D341Med (cell line): ENCODE data around the gene ZFP1.

Experiments
- DNase-seq: peaks from one replicate; pipeline ENCODE4 v3.0.0; 2012; ENCODE audit warnings: low spot score

The ZFP1 gene

GRCh38 chr16:75160386-75160785, 12.1 kb downstream of the ZFP1 start:
- no peak for DNase-seq

GRCh38 chr16:75169899-75170405, 21.6 kb downstream of the ZFP1 start:
- DNase-seq, result no peak

DNA sequence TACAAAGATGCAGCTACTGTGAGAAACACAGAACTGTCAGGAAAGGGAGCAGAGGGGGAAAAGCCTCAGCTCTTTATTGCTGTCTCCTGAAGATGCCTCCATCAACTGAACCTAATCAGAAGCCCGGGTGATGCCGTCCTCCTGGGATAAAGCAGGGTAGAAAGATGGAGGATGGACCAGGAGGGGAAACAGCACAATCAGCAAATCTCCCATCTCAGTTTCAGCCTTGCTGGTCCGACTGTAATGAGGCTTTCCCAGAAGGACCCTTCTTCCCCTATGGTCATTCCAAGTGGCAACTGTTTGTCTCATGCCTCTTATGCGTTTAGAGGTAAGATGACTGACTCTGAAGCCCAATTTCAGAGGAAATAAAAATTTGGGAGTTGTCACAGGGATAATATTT, 24.3 kb downstream of the ZFP1 start:
- no peak for DNase-seq

DNA sequence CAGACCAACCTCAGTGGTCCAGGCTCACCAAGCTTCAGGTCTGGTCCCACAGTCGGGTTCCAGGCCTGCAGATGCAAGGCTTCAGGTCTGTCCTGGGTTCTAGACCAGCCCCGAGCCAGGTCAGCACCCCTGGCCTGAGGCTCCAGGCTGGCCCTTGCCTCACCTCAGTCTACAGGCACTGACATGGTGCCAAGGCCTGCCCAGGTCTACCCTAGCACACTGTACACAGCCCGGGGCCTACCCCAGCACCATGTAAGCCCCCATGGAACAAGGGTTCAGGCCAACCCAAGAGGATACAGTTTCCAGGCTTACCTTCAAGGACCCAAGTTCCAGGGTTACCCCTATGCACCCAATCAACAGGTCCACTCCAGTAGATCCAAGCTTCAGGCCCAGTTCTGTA, 26.8 kb downstream of the ZFP1 start:
- no peak for DNase-seq

DNA sequence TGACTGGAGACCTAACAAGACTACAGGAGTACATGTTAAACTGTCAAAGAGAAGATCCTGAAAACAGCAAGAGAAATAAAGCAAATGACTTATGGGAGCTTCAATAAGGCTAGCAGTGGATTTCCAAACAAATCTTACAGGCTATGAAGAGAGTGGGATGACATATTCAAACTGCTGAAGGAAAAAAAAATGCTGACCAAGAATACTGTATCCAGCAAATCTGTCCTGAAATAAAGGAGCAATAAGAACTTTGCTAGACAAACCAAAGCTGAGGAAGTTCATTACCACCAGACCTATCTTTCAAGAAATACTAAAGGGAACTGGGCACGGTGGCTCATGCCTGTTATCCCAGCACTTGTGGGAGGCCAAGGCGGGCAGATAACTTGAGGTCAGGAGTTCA, 28.6 kb downstream of the ZFP1 start:
- no peak for DNase-seq

GRCh38 chr16:75179208-75179607, 30.9 kb downstream of the ZFP1 start:
- no peak for DNase-seq

DNA sequence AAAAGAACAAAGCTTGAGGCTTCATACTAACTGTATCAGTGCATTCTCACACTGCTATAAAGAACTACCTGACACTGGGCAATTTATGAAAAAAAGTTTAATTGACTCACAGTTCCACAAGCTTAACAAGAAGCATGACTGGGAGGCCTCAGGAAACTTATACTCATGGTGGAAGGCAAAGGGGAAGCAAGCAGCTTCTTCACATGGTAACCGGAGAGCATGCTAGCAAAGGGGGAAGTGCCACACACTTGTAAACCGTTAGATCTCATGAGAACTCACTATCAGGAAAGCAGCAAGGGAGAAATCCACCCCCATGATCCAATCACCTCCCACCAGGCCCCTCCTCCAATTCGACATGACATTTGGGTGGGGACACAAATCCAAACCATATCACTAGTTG, 33.3 kb downstream of the ZFP1 start:
- no peak for DNase-seq

DNA sequence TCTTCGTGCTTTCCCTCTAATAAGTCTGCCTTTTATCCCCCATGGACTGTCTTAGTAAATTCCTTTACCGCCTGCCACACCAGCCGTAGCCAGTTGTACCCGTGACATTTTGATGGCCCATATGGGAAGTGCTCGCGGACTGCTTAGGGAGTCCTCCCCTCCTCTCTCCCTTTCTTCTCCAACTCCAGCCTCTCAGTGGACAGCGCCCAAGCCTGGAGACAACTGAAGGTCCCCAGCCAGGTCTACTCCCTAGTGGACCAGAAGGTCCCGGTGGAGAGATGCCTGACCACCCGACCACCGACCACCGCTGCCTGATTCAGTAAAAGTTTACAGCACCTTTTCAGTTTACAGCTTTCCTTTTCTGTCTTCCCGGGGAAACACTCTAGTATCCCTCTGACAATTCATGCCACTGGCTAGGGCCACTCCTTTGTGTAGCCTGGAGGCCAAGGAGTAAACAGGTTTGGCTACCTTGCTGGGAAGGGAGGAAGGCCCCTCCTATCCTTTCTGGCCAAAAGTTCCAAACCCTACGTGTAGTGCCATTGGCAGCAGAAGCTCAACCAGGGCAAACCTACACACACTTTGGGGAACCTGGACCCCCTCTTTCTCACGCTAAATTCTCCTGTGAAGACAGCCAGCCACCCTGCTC, 40.6 kb downstream of the ZFP1 start:
- no peak for DNase-seq

DNA sequence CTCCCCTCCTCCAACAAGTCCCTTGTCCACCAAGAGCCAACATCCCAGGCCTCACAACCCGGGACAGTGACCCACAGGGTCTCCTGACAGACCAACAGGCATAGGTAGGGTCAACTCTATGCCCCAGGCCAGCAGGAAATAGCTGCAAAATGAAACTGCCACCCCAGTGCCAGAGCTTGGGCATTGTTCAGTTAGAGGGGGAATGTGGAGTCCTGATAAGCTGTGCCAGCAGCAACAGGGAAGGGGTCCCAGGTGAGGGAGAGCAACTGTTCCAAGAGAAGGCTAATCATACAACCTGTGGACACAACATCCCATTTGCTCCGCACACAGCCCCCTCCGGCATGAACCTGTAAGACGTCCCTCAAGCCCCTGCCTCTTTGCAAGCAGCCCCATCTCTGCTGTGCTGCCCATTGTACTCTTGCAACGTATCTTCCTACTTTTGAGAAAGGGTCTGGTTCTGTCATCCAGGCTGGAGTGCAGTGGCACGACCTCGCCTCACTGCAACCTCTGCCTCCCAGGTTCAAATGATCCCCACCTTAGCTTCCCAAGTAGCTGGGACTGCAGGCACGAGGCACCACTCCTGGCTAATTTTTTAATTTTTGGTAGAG, 41.4 kb downstream of the ZFP1 start:
- no peak for DNase-seq

DNA sequence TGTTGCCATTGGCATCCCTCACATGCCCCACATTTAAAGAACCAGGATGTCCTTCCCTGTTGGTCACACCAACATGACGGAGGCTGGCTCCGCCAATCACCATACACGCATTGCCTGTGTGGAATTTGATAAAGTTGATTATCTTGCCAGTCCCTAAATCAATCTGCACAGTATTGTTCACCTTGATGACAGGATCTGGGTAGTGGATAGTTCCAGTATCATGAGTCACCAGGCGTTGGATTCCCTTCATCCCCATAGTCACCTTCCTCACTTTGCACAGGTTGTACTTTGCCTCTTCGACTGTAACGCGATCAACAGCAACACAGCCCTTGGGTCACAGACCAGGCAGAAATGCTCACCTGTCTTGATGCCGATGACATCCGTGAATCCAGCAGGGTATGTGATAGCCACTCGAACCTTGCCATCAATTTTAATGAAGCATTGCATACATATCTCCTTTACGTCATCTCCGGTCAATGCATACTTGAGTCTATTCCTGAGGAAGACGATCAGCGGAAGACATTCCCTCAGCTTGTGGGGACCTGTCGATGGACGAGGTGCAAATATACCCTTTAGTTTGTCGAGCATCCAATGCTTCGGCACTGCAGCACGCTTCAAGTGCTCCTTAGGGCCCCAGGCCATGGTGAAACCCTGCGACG, 44.4 kb downstream of the ZFP1 start:
- DNase-seq, result no peak

- no peak for DNase-seq
Observed at GRCh38 chr16:75193265-75193650, 44.9 kb downstream of the ZFP1 start.

DNA sequence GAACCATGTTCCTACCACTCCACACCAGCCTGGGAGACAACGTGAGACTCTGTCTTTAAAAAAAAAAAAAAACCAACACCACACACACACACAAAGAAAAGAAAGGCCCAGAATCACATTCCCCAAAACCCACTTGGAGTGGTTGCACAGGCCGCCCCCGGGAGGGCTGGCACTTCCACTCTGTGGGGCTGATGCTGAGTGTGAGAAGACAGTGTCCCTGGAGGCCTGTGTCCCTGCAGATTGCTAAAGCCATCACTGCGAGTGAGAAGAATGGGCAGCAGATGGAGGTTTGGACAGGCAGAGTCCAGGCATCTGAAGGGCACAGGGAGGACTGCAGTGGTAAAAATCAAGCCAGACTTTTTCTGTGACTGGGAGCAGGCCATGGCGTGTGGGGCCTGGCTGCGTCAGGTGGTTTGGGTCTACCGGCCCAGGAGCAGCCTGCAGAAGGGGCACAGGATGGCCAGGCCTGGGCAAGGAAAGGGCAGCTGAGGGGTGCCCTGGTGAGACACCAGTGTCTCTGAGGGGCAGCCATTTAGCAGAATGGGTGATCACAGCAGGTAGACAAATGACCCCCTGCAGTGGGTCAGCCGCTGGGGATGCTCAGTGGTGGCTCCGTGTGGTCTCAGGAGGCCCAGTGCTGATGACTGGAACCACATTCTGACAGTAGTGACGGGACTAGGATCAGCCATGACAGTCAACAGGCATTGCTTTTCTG, 45.6 kb downstream of the ZFP1 start:
- no peak for DNase-seq

GRCh38 chr16:75195811-75196790, 47.8 kb downstream of the ZFP1 start:
- DNase-seq, result no peak

DNA sequence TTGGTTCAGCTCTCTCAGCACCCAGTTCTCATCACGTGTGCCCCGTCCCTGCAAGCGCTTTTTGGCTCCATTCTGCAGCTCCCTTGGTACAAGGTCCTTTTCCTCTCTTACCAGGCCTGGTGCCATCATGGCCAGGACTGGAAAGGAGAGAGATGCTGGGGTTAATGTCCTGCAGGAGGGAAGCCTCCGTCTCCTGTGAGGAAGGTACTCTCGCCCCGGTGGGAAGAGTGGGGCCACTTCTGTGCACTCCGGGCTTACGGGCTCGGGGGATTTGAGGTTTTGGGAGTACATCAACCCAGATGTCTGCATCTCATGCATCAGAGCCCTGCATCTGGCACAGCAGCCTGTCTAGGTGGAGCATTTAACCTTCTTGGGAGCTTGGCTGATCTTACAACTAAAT, 48.5 kb downstream of the ZFP1 start:
- no peak for DNase-seq

DNA sequence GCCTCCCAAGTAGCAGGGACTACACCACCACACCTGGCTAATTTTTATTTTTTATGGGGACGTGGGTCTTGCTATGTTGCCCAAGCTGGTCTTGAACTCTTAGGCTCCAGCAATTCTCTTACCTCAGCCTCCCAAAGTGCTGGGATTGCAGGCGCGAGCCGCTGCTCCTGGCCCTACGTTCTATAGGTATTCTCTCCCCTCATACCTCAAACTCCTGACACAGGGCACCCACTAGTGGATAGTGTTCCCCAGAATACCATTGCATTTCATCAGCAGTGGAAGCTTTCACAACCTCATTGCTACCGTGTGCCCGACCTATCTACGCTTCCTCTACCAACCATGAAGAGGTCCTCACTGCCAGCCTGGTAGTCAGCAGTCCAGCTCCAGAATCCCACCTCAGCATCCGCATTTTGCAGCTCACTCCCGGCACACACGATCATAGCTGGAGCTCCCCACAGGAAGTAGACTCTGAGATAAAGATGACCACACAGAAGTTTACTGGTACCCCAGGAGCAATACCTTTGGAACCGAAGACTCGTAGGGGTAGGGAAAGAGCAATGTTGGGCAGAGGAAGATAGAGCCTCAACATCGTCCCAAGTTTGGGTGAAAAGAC, 49.3 kb downstream of the ZFP1 start:
- DNase-seq, result no peak

DNA sequence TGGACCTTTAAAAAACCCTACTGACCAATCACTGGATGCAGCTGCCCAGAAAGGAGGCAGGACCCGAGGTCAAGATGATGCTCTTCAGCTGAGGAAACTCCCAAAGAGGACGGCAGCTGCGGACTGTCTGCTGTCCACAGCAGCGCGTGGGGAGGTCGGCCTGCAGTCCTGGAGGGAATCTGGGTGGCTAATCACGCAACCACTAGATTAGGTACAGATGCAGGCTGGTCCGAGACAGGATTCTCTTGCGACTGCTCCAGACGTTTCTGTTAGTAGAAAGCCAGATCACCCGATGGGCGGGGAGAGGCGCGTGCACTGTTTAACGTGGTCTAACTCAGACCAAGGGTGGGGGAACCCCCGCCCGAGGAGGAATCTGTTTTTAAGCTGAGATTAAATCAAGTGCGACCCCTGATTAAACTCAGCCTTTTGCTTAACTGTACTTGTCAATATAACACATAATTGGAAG, 49.8 kb downstream of the ZFP1 start:
- DNase-seq, result no peak

DNA sequence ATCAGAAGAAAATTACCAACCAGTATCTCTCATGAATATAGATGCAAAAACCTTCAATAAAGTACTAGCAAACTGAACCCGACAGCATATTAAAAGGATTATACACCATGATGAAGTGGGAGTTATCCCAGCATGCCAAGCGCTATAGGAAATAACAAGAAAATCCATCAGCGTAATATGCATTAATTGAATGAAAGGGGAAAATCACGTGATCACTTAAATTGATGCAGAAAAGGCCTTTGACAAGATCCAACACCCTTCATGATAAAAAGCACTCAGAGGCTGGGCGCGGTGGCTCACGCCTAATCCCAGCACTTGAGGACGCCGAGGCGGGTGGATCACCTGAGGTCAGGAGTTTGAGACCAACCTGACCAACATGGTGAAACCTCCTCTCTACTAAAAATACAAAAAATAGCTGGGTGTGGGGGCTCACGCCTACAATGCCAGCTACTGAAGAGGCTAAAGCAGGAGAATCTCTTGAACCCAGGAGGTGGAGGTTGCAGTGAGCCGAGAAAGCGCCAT, 53.8 kb downstream of the ZFP1 start:
- DNase-seq, result no peak

GRCh38 chr16:75203096-75203495, 54.8 kb downstream of the ZFP1 start:
- DNase-seq, result no peak

DNA sequence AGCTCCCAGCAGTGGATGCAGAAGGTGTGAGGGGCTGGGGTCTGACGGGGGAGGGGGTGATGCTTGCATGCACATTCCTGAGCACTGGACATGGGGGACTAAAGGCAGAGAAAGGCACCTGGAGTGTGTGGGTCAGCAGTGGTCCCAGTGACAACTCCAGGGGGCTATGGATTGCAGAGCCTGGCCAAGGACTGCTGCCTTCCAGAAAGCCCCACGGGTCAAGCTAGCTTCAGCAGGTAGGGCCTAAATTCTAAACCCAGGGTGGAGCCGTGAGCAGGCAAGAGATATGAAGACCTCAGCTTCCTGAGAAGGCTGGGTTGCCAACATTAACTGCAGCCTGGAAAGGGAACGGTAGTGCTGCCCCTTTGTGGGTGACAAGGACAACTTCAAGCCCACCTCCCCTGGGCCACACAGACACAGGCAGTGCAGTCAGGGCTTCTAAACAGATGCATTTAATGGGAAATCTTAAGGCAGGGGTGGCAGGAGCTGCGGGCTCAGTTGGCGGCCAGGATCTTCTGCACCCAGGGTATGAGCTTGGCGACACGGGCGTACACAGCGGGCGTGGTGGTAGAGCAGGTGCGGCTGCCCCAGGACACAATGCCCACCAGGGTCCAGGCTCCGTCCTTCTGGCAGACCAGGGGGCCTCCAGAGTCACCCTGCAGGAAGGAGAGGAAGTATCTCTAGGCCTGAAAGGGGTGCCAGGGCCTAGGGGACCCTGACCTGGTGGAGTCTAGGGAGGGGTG, 55.5 kb downstream of the ZFP1 start:
- DNase-seq, result no peak

DNA sequence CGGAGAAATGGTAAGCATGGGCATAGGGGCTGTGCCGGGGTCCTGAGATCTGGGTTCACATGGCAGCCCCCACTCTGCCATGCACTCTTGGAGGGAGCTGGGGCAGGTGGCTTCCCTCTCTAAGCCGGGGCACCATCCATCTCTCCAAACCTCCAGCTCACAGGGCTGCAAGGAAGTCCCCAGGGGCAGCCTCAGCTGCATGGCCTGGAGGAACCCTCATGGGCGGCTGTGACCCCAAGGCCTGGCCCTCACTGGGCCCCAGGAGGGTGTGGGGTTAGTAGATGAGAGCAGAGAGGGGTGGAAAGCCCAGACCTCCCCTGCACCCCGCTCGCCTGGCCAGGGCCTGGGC, 56.1 kb downstream of the ZFP1 start:
- no peak for DNase-seq
